Tibial nerve (tissue), 4 donors: Measurements from ENCODE around the gene FBXL14.

ENCODE experiments used
- EP300 ChIP-seq, 2 donors: sonication (generic); formaldehyde crosslinking; IDR thresholded peaks; one replicate each; pipeline ENCODE4 v1.6.1; 2017; ENCODE audit warnings: antibody characterized with exemption in 2 of 2, mild to moderate bottlenecking in 1 of 2
- POLR2A ChIP-seq, 2 donors: fragments of 450-650 bp; IDR thresholded peaks; one replicate each; pipeline ENCODE4 v1.6.1; 2017; ENCODE audit warnings: antibody characterized with exemption in 2 of 2, mild to moderate bottlenecking in 2 of 2, moderate library complexity in 2 of 2
- TF ChIP-seq, protein P1 (sequence below), 5 experiments: fragments of 200-600 bp in 3 of 5; fragments of 450-650 bp in 2 of 5; sonication (generic) in 3 of 5; IDR thresholded peaks; one replicate each; pipeline ENCODE4 v1.5.1; 2016 to 2019; ENCODE audit warnings: antibody characterized with exemption in 5 of 5, mild to moderate bottlenecking in 3 of 5, moderate library complexity in 2 of 5

DNA sequence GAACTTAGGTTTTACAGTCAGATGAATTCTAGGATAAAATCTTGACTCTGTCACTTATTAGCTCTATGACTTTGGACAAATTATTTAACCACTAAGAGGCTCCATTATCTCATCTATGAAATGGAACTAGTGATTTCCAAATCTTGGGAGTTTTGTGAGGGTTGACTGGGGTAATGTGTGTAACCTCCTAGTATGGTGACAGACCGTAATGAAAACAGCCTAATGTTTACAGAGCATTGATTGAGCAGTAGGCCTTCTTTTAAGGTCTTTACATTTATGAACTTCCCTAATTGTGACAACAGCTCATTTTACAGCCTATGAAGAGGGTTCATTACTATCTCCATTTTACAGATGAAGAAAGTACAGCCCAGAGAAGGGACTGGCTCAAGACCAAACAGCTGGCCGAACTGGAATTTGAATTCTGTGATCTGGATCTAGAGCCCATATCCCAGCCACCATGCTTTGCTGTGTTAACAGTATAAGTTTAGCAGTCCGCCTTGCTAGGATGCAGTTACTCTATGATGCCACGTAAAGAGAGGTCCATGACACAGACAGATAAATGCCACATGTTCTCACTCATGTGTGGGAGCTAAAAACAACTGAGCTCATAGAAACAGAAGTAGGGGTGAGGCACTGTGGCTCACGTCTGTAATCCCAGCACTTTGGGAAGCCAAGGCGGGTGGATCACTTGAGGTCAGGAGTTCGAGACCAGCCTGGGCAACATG is 9.1 kb upstream of the FBXL14 start:
- TF ChIP-seq POLR2A (IDR thresholded peaks at IDR 0.05) (no peak), EP300 (IDR thresholded peaks at IDR 0.05) (no peak)
- TF ChIP-seq, protein P1, sequence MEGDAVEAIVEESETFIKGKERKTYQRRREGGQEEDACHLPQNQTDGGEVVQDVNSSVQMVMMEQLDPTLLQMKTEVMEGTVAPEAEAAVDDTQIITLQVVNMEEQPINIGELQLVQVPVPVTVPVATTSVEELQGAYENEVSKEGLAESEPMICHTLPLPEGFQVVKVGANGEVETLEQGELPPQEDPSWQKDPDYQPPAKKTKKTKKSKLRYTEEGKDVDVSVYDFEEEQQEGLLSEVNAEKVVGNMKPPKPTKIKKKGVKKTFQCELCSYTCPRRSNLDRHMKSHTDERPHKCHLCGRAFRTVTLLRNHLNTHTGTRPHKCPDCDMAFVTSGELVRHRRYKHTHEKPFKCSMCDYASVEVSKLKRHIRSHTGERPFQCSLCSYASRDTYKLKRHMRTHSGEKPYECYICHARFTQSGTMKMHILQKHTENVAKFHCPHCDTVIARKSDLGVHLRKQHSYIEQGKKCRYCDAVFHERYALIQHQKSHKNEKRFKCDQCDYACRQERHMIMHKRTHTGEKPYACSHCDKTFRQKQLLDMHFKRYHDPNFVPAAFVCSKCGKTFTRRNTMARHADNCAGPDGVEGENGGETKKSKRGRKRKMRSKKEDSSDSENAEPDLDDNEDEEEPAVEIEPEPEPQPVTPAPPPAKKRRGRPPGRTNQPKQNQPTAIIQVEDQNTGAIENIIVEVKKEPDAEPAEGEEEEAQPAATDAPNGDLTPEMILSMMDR (IDR thresholded peaks at IDR 0.05): no peak
